H1 (cell line): Measurements from ENCODE around the gene PSD2. TPM values are rescaled to one million over a fixed set of nuclear protein-coding genes. Genes with fewer than 3 reads are reported as not detected.
A peak's percentile ranks its signal among the peaks of the same experiment; 100 is the strongest.

Experiments
- CTCF ChIA-PET: fragments of 300-600 bp; sonication (Branson Sonifier 250); formaldehyde crosslinking; loops from one replicate; lab custom pipeline; 2021; ENCODE audit not compliant: partially characterized antibody; lab: Charles Lee
- POLR2A ChIA-PET: fragments of 300-600 bp; sonication (Branson Sonifier 250); formaldehyde crosslinking; loops from one replicate; lab custom pipeline; 2021; ENCODE audit warnings: inconsistent platforms; ENCODE audit not compliant: partially characterized antibody; lab: Charles Lee
- DNase-seq, 2 experiments: peaks; one replicate each; pipeline versions ENCODE4 v3.0.0 to v3.0.0-alpha.2; 2010 to 2022; ENCODE audit warnings: low spot score in 2 of 2, low read depth in 1 of 2, mixed read lengths in 1 of 2
- FAIRE-seq: peaks from 2 replicates; lab custom pipeline; 2011; peaks lifted over from hg19 to GRCh38; lab: Jason Lieb, UNC
- H2AFZ ChIP-seq: 2 replicates; pipeline ENCODE4 v1.8.1; 2012; ENCODE audit warnings: low read length, inconsistent platforms
- H2AK5ac ChIP-seq: 2 replicates; pipeline ENCODE4 v1.6.1; 2013; ENCODE audit warnings: low read depth, low read length
- H2BK120ac ChIP-seq: replicated peaks from 2 replicates; pipeline ENCODE3; 2013; ENCODE audit warnings: low read depth, low read length, inconsistent platforms
- H2BK12ac ChIP-seq: 2 replicates; pipeline ENCODE4 v1.6.1; 2013; ENCODE audit warnings: low read depth, low read length
- H2BK15ac ChIP-seq: 2 replicates; pipeline ENCODE4 v1.6.1; 2013; ENCODE audit warnings: low read length
- H2BK20ac ChIP-seq: 2 replicates; pipeline ENCODE4 v1.6.1; 2013; ENCODE audit warnings: low read length
- H2BK5ac ChIP-seq: 2 replicates; pipeline ENCODE4 v1.6.1; 2013; ENCODE audit warnings: low read depth, low read length
- H3K14ac ChIP-seq: 2 replicates; pipeline ENCODE4 v1.6.1; 2013; ENCODE audit warnings: inconsistent platforms; ENCODE audit not compliant: insufficient read length
- H3K18ac ChIP-seq: 2 replicates; pipeline ENCODE4 v1.6.1; 2013; ENCODE audit warnings: low read length; ENCODE audit errors: extremely low read depth
- H3K23ac ChIP-seq: 2 replicates; pipeline ENCODE4 v1.6.1; 2013; ENCODE audit warnings: inconsistent platforms; ENCODE audit not compliant: insufficient read length
- H3K23me2 ChIP-seq: 2 replicates; pipeline ENCODE4 v1.6.1; 2013; ENCODE audit warnings: low read depth, low read length
- H3K27ac ChIP-seq: 2 replicates; pipeline ENCODE4 v1.6.1; 2011; ENCODE audit warnings: low read depth, low read length, inconsistent platforms
- H3K27me3 ChIP-seq, 4 experiments: replicated peaks in 1 of 4; 1 replicate in 1 of 4; 2 replicates in 3 of 4; pipeline versions ENCODE4 v1.6.1 to v1.8.1; 2011 to 2013; ENCODE audit warnings: low read length in 3 of 4, mild to moderate bottlenecking in 3 of 4, inconsistent platforms in 2 of 4, mixed read lengths in 2 of 4, moderate library complexity in 1 of 4; ENCODE audit not compliant: control insufficient read depth in 3 of 4, insufficient read depth in 3 of 4; ENCODE audit errors: extremely low read depth in 1 of 4
- H3K36me3 ChIP-seq, 4 experiments: 2 replicates each; pipeline versions ENCODE4 v1.6.1 to v1.8.1; 2011 to 2013; ENCODE audit warnings: mild to moderate bottlenecking in 4 of 4, low read length in 3 of 4, moderate library complexity in 2 of 4, control low read depth in 1 of 4, inconsistent platforms in 1 of 4; ENCODE audit not compliant: insufficient read depth in 4 of 4, control insufficient read depth in 2 of 4
- H3K4ac ChIP-seq: replicated peaks from 2 replicates; pipeline ENCODE3; 2013; ENCODE audit warnings: low read length, low read depth, mixed read lengths, inconsistent platforms; ENCODE audit not compliant: insufficient read length
- H3K4me1 ChIP-seq, 4 experiments: replicated peaks in 1 of 4; 1 replicate in 1 of 4; 2 replicates in 3 of 4; pipeline versions ENCODE4 v1.6.1 to v1.8.1; 2011 to 2013; ENCODE audit warnings: low read length in 3 of 4, inconsistent platforms in 2 of 4, mixed read lengths in 1 of 4; ENCODE audit not compliant: insufficient read depth in 4 of 4, control insufficient read depth in 3 of 4
- H3K4me2 ChIP-seq, 2 experiments: 2 replicates each; pipeline versions ENCODE4 v1.6.1 to v1.8.1; 2011 to 2013; ENCODE audit warnings: low read depth in 2 of 2, low read length in 2 of 2, control low read depth in 1 of 2, inconsistent platforms in 1 of 2, mild to moderate bottlenecking in 1 of 2; ENCODE audit not compliant: insufficient read depth in 1 of 2
- H3K4me3 ChIP-seq, 4 experiments: fragments of 200-600, 300-600 bp in 1 of 4; sonication (generic), shearing (Covaris generic), sonication (Bioruptor Twin) in 1 of 4; 2 replicates each; pipeline versions ENCODE4 v1.5.1 to v1.8.1; 2011 to 2016; ENCODE audit warnings: low read length in 4 of 4, low read depth in 3 of 4, control low read depth in 2 of 4, inconsistent platforms in 2 of 4, mild to moderate bottlenecking in 2 of 4, mixed read lengths in 1 of 4, moderate library complexity in 1 of 4; ENCODE audit not compliant: insufficient read depth in 2 of 4; ENCODE audit errors: extremely low read depth in 1 of 4
- H3K56ac ChIP-seq: replicated peaks from 2 replicates; pipeline ENCODE3; 2013; ENCODE audit warnings: low read depth, mild to moderate bottlenecking, mixed read lengths, low read length, inconsistent platforms; ENCODE audit not compliant: insufficient read length
- H3K79me1 ChIP-seq: 2 replicates; pipeline ENCODE4 v1.6.1; 2013; ENCODE audit warnings: low read depth, low read length, control low read depth
- H3K79me2 ChIP-seq, 2 experiments: 2 replicates each; pipeline versions ENCODE4 v1.6.1 to v1.8.1; 2012 to 2013; ENCODE audit warnings: low read length in 2 of 2, mild to moderate bottlenecking in 2 of 2, inconsistent platforms in 1 of 2; ENCODE audit not compliant: insufficient read depth in 2 of 2, control insufficient read depth in 1 of 2
- H3K9ac ChIP-seq, 4 experiments: replicated peaks in 1 of 4; 1 replicate in 1 of 4; 2 replicates in 3 of 4; pipeline versions ENCODE4 v1.6.1 to v1.8.1; 2011 to 2013; ENCODE audit warnings: low read depth in 3 of 4, low read length in 3 of 4, control low read depth in 2 of 4, mild to moderate bottlenecking in 2 of 4, moderate library complexity in 2 of 4, inconsistent platforms in 1 of 4; ENCODE audit errors: extremely low read depth in 1 of 4
- H3K9me3 ChIP-seq, 2 experiments: 2 replicates each; pipeline versions ENCODE4 v1.6.1 to v1.8.1; 2012 to 2013; ENCODE audit warnings: mild to moderate bottlenecking in 2 of 2, moderate library complexity in 2 of 2, control low read depth in 1 of 2, inconsistent platforms in 1 of 2, low read depth in 1 of 2, low read length in 1 of 2, mixed read lengths in 1 of 2; ENCODE audit not compliant: insufficient read depth in 2 of 2
- H4K20me1 ChIP-seq, 2 experiments: replicated peaks in 1 of 2; 2 replicates each; pipeline versions ENCODE3 to v1.8.1; 2011 to 2013; ENCODE audit warnings: inconsistent platforms in 2 of 2, low read length in 2 of 2, mild to moderate bottlenecking in 1 of 2; ENCODE audit not compliant: insufficient read depth in 2 of 2, control insufficient read depth in 1 of 2
- H4K5ac ChIP-seq: 2 replicates; pipeline ENCODE4 v1.6.1; 2013; ENCODE audit warnings: low read length, low read depth, mixed read lengths, inconsistent platforms; ENCODE audit not compliant: insufficient read length
- H4K8ac ChIP-seq: 2 replicates; pipeline ENCODE4 v1.8.0; 2013; ENCODE audit warnings: mild to moderate bottlenecking, moderate library complexity, low read length, inconsistent platforms; ENCODE audit not compliant: insufficient read depth; ENCODE audit errors: extremely low read depth
- H4K91ac ChIP-seq: replicated peaks from 2 replicates; pipeline ENCODE3; 2013; ENCODE audit warnings: low read length, mixed read lengths, inconsistent platforms; ENCODE audit not compliant: insufficient read length
- TAF7 ChIP-seq: optimal IDR thresholded peaks from 2 replicates; pipeline ENCODE3; 2011; ENCODE audit warnings: low read depth, mild to moderate bottlenecking, inconsistent platforms, low read length, moderate library complexity, borderline replicate concordance
- WGBS, 2 experiments: shearing (Covaris generic) in 1 of 2; methylation state at CpG; one replicate each; pipeline versions ENCODE4 v1.1.6 to v1.1.7; 2013 to 2015; ENCODE audit warnings: low lambda C conversion rate in 2 of 2, mixed read lengths in 2 of 2, inconsistent platforms in 1 of 2, low coverage in 1 of 2, missing lambda C conversion rate in 1 of 2; ENCODE audit not compliant: insufficient replicate concordance in 2 of 2, insufficient coverage in 1 of 2, insufficient read length in 1 of 2; ENCODE audit errors: extremely low coverage in 1 of 2, missing lambda C conversion rate in 1 of 2; 5-methylcytosine and 5-hydroxymethylcytosine counted together
- polyA plus RNA-seq, 7 experiments: library from polyadenylated mRNA; depleted of rRNA in 3 of 7; stranded (reverse) in 5 of 7; unstranded in 2 of 7; fragments of >200 nt in 5 of 7; fragments of 200-250 nt in 2 of 7; gene quantifications; 1 replicate in 5 of 7; 2 replicates in 1 of 7; 4 replicates in 1 of 7; pipeline versions ENCODE4 v1.2.1 to v1.2.3, GENCODE V29; 2011 to 2013; ENCODE audit warnings: missing spikeins in 2 of 7, mixed read lengths in 2 of 7
- total RNA-seq: library from RNA; stranded (reverse); fragmentation: NEBNext Ultra II Directional; extraction: Animal tissue kit (Norgen Biotek cat#: 25700); gene quantifications from 2 replicates; pipeline ENCODE4 v1.2.1, GENCODE V29; 2021
- TF ChIP-seq, protein P1 (sequence below), 3 experiments: IDR thresholded peaks; 1 replicate in 2 of 3; 2 replicates in 1 of 3; pipeline versions ENCODE4 v1.5.1 to v1.6.1; 2011; ENCODE audit warnings: low read length in 3 of 3, mild to moderate bottlenecking in 3 of 3, inconsistent platforms in 2 of 3, low read depth in 1 of 3, moderate library complexity in 1 of 3; ENCODE audit not compliant: insufficient read depth in 1 of 3; ENCODE audit errors: control extremely low read depth in 1 of 3

Gene PSD2
- total and polyA plus RNA-seq, 2 of the 8 experiments (the other 6 are each of a cell fraction or from before 2014, with no cell fraction given) = 0.06 to 0.14 TPM

DNA sequence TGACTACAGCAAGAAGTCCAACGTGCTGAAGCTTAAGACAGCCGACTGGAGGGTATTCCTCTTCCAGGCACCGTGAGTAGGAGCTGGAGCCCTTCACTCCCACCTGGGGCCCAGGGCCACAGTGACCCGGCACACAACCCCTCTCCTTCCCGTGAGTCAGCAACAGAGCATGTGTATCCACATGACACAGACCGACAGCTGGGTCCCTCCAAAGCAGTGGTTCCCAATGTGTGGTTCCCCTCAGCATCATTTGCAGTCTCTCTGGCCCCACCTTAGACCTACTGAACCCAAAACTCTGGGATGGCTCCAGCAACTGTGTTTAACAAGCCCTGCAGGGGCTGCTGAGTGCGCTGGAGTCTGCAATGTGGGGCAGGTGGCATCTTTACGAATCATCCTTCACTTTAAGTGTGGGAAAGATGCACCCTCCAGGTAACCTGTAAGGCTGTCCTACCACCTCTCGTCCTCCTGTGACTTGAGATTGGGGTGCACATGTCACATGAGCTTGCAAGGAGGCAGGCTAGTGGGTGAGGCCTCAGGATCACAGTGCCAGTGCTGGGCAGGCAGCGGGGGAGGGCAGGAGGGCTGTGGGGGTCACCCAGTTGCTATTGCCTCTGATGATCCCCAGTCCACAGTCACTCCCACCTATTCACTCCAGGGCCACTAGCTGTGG, 42.2 kb downstream of the PSD2 start:
- Histone ChIP-seq H2BK20ac (no peak overlapping the region), H3K79me1 (no peaks in the 10 kb centered on the region), H3K36me3 (no peaks in the 10 kb centered on the region), H4K8ac (no peak overlapping the region), H4K91ac (no peak overlapping the region), H2AFZ (no peak overlapping the region), H3K56ac (no peak overlapping the region), H2BK120ac (no peak overlapping the region), H3K9ac (no peak overlapping the region), H4K20me1 (no peaks in the 10 kb centered on the region), H3K79me2 (no peaks in the 10 kb centered on the region), H3K9me3 (no peaks in the 10 kb centered on the region), H3K23ac (no peak overlapping the region), H3K18ac (no peak overlapping the region), H2BK15ac (no peak overlapping the region), H2BK5ac (no peak overlapping the region), H3K4me1 (no peaks in the 10 kb centered on the region), H3K4me3 (no peak overlapping the region), H3K4ac (no peak overlapping the region), H3K4me2 (no peak overlapping the region), H4K5ac (no peak overlapping the region), H3K27ac (no peak overlapping the region), H2AK5ac (no peak overlapping the region), H2BK12ac (no peak overlapping the region), H3K27me3 (peaks cover 0 to 3% (median 0%) of the 10 kb centered on the region in 4 experiments; a peak in 2 of 7 replicates), H3K14ac (no peak overlapping the region), H3K23me2 (peaks cover 8% of the 10 kb centered on the region; the same call in 1 of the 2 replicates)
- 86% methylated on average over 10 of the region's 10 CpGs; no CpG with 5 or more reads in 1 of the 2 experiments for WGBS, 2 experiments
- ChIA-PET POLR2A (no interaction called here), CTCF (interaction anchor here (1.0 to 5.9 kb wide), 14 partner anchors 9 to 131 kb away, joined by 3 to 75 read pairs (median 6); no protein-coding TSS in a partner anchor)
- DNase-seq (no peak), FAIRE-seq (no peak)
- TF ChIP-seq, protein P1, sequence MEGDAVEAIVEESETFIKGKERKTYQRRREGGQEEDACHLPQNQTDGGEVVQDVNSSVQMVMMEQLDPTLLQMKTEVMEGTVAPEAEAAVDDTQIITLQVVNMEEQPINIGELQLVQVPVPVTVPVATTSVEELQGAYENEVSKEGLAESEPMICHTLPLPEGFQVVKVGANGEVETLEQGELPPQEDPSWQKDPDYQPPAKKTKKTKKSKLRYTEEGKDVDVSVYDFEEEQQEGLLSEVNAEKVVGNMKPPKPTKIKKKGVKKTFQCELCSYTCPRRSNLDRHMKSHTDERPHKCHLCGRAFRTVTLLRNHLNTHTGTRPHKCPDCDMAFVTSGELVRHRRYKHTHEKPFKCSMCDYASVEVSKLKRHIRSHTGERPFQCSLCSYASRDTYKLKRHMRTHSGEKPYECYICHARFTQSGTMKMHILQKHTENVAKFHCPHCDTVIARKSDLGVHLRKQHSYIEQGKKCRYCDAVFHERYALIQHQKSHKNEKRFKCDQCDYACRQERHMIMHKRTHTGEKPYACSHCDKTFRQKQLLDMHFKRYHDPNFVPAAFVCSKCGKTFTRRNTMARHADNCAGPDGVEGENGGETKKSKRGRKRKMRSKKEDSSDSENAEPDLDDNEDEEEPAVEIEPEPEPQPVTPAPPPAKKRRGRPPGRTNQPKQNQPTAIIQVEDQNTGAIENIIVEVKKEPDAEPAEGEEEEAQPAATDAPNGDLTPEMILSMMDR (IDR thresholded peaks at IDR 0.05; ENCODE audit: control extremely low read depth in 1 of 3, insufficient read depth in 1 of 3, low read depth in 1 of 3, low read length in 3 of 3) = peak in 1 of 3 experiments; percentile 8; a peak in 1 of 4 replicates
- no peak for TF ChIP-seq TAF7
